Pancreas (tissue), 10 donors: ENCODE measurements around the gene THBS2. TPM values are rescaled to one million over a fixed set of nuclear protein-coding genes. Genes with fewer than 3 reads are reported as not detected.

Experiments used
- ATAC-seq, 4 donors: fragments of 200-7000 bp; cut with Tn5 transposase; one replicate each; pipeline versions ENCODE4 v1.8.0 to v1.9.1; 2020; ENCODE audit warnings: mild to moderate bottlenecking in 4 of 4, moderate library complexity in 4 of 4
- DNase-seq, 6 donors: peaks; one replicate each; pipeline ENCODE4 v3.0.0-alpha.2; 2020
- FAIRE-seq: peaks from 2 replicates; lab custom pipeline; 2012; peaks lifted over from hg19 to GRCh38; lab: Jason Lieb, UNC
- H3K27ac ChIP-seq, 4 donors: fragments of 200-600 bp; sonication (generic); 1 replicate in 3 of 4; 2 replicates in 1 of 4; pipeline versions ENCODE4 v1.5.0 to v1.8.0; 2020
- H3K27me3 ChIP-seq, 4 donors: fragments of 200-600 bp; one replicate each; pipeline ENCODE4 v1.8.0; 2021
- H3K36me3 ChIP-seq, 3 donors: fragments of 200-600 bp; sonication (generic) in 1 of 3; one replicate each; pipeline versions ENCODE4 v1.5.0 to v1.8.0; 2020 to 2021
- H3K4me1 ChIP-seq, 3 donors: fragments of 200-600 bp; one replicate each; pipeline ENCODE4 v1.8.0; 2021
- H3K4me3 ChIP-seq, 4 donors: fragments of 200-600 bp; sonication (generic) in 2 of 4; one replicate each; pipeline versions ENCODE4 v1.5.0 to v1.8.0; 2020 to 2021
- H3K9me3 ChIP-seq, 4 donors: fragments of 200-600 bp; one replicate each; pipeline ENCODE4 v1.8.0; 2021
- CTCF ChIP-seq, 4 donors: fragments of 200-600 bp; sonication (generic) in 3 of 4; IDR thresholded peaks; one replicate each; pipeline versions ENCODE4 v1.5.0 to v1.8.0; 2021; ENCODE audit warnings: antibody characterized with exemption in 4 of 4
- WGBS, 2 donors: extraction: QIAGEN DNeasy Blood & Tissue Kit; methylation state at CpG; one replicate each; pipeline ENCODE4 v1.1.7; 2013; 5-methylcytosine and 5-hydroxymethylcytosine counted together
- intact Hi-C, 3 donors: fragments of 100-400 bp; cut with DNase I; formaldehyde crosslinking; loops; one replicate each; pipeline versions ENCODE4 v1.11.1 to v1.14.2; 2022
- polyA plus RNA-seq, 2 donors: library from polyadenylated mRNA; stranded (reverse); fragments of 200-250 nt; gene quantifications; one replicate each; pipeline ENCODE4 v1.2.3, GENCODE V29; 2013
- total RNA-seq, 6 donors: library from RNA; stranded (reverse); fragmentation: NEBNext Ultra II Directional in 4 of 6; extraction: Animal tissue kit (Norgen Biotek cat#: 25700) in 4 of 6; gene quantifications; one replicate each; pipeline versions ENCODE4 v1.2.1 to v1.2.4, GENCODE V29; 2021 to 2023
- donor health status: healthy with polysubstance abuse.
- donor health status: DM: no; HTN: no; CAD: no; lungs with moderate emphysema.
- donor health status: DM: no; HTN: no; CAD: no.
- donor health status: control.
- donor health status: control.
- donor health status: Bipolar disorder and iron deficiency.
- donor health status: DM: yes; HTN: yes; CAD: no.
- donor health status: DM: no; HTN: no; CAD: no.
- donor health status: DM: no; HTN: no; CAD: no.
- donor health status: DM: yes; HTN: yes; CAD: no.

Gene THBS2
- total and polyA plus RNA-seq, 8 donors: 0.96 to 39.4 (median 2.6) TPM

DNA sequence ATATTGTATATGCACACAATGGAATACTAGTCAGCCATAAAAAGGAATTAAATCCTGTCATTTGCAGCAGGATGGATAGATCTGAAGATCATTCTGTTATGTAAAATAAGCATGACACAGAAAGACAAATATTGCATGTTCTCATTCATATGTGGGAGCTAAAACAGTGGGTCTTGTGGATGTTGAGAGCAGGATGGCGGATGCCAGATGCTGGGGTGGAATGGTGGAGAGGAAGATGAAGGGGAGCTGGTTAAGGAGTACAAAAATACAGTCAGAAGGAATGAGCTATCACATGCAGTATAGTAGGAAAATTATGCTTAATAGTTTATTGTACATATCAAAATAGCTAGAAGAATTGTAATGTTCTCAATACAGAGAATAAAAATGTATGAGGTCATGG lies 41.8 kb downstream of the THBS2 start:
- FAIRE-seq (no peak), DNase-seq (no peak), ATAC-seq (no peak)
- Histone ChIP-seq H3K4me1 (peaks cover 0 to 9% (median 4%) of the 10 kb centered on the region in 3 donors), H3K9me3 (no peaks in the 10 kb centered on the region), H3K4me3 (no peak overlapping the region), H3K27ac (no peak overlapping the region), H3K36me3 (no peaks in the 10 kb centered on the region), H3K27me3 (no peaks in the 10 kb centered on the region)
- intact Hi-C loops: no loop called here
- TF ChIP-seq CTCF (IDR thresholded peaks at IDR 0.05): no peak
- 57 to 97% methylated on average over 1 of the region's 1 CpG for WGBS, 2 donors

- Histone ChIP-seq H3K4me3 (no peak overlapping the region), H3K4me1 (peaks cover 0 to 9% (median 4%) of the 10 kb centered on the region in 3 donors), H3K27me3 (no peaks in the 10 kb centered on the region), H3K27ac (no peak overlapping the region), H3K9me3 (no peaks in the 10 kb centered on the region), H3K36me3 (no peaks in the 10 kb centered on the region)
- no peak for DNase-seq
- intact Hi-C loops: no loop called here
- TF ChIP-seq CTCF (IDR thresholded peaks at IDR 0.05): no peak
- WGBS, 2 donors: 85 to 91% methylated on average over 3 of the region's 3 CpGs
- ATAC-seq: no peak
- no peak for FAIRE-seq
Measured at GRCh38 chr6:169210611-169211010, 43.0 kb downstream of the THBS2 start.

DNA sequence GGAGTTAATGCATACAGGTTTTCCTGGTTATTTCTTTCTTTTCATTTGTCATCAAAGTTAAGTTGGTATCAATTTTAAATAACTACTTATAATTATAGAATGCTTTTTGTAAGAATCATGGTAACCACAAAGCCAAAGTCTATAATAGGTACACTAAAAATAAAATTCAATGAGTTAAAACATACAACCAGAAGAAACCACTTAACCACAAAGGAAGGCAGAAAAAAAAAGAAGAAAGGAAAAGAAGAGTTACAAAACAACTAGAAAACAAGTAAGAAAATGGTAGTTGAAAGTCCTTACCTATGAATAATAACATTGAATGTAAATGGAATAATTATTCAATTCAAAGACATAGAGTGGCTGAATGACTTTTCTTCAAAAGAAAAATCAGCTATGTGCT lies 45.6 kb downstream of the THBS2 start:
- peaks cover 0 to 4% (median 0%) of the 10 kb centered on the region in 3 donors for H3K4me1 ChIP-seq
- H3K9me3 ChIP-seq: no peaks in the 10 kb centered on the region
- ATAC-seq (no peak), DNase-seq (no peak), FAIRE-seq (peak; percentile 53)
- no peak for TF ChIP-seq CTCF (IDR thresholded peaks at IDR 0.05)
- H3K36me3 ChIP-seq: no peaks in the 10 kb centered on the region
- no peak overlapping the region for H3K27ac ChIP-seq
- no peaks in the 10 kb centered on the region for H3K27me3 ChIP-seq
- intact Hi-C loops: no loop called here
- H3K4me3 ChIP-seq: no peak overlapping the region

DNA sequence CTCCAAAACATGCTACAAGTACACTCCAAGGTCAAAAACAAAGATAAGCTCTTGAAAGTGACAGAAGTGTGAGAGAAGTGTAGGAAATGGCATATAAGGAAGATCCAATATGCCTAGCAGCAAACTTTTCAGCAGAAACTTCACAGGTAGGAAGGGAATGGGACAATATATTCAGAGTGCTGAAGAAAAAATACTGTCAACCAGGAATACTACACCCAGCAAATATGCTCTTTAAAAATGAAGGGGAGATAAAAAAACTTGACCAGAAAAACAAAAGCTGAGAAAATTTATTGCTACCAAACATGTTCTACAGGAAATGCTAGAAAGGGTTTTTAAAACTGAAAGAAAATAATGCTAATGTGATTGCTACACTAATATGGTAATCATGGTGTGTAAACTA lies 46.2 kb downstream of the THBS2 start:
- FAIRE-seq (no peak), ATAC-seq (no peak), DNase-seq (no peak)
- Histone ChIP-seq H3K36me3 (no peaks in the 10 kb centered on the region), H3K4me1 (peaks cover 0 to 2% (median 0%) of the 10 kb centered on the region in 3 donors), H3K27me3 (no peaks in the 10 kb centered on the region), H3K27ac (no peak overlapping the region), H3K4me3 (no peak overlapping the region), H3K9me3 (no peaks in the 10 kb centered on the region)
- intact Hi-C loops: no loop called here
- no peak for TF ChIP-seq CTCF (IDR thresholded peaks at IDR 0.05)

DNA sequence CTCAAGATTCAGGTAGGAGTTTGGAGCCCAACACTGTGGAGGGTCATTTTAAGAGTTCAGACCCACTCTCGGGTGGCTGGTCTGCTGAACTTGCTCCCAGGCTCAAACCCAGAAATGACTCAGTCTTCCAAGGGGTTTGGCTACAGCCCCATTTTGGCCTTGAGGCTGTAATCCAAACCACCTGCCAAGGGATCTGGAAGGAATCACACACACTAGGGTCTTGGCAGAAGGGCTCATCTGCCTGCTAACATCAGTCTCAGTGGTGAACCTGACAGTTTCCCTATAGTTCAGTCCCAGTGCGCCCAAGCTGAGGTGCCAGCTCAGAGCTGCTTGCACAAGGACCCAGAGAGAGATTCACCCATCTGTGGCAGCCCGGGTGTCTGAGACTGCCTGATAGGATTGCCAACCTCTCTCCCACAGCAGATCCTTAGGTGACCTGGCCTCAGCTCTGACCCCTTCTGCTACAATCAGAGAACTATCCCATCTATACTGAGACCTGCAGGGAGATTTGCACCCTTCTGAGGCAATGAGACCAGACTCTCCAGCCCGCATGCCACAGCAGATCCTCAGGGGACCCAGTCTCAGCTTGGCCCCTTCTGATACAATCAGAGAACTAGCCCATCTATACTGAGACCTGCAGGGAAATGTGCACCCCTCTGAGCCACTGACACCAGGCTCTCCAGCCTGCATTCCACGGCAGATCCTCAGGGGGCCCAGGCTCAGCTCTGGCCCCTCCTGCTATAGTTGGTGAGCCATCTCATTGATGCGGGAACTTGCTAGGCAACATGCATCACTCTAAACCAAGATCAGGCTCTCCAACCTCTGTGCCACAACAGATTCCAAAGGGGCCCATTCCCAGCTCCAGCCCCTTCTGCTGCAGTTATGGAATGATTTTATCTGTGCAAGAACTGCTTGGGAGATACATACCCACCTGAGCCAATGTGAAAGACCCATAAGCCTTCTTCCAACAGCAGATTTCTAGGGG lies 48.2 kb downstream of the THBS2 start:
- Histone ChIP-seq H3K4me1 (no peaks in the 10 kb centered on the region), H3K4me3 (no peak overlapping the region), H3K27me3 (no peaks in the 10 kb centered on the region), H3K27ac (no peak overlapping the region), H3K9me3 (no peaks in the 10 kb centered on the region), H3K36me3 (no peaks in the 10 kb centered on the region)
- DNase-seq: no peak
- ATAC-seq: no peak
- no peak for TF ChIP-seq CTCF (IDR thresholded peaks at IDR 0.05)
- intact Hi-C loops: no loop called here
- no peak for FAIRE-seq
- 67 to 79% methylated on average over 6 of the region's 6 CpGs for WGBS, 2 donors
